Activated CD4-positive, alpha-beta T cell treated with anti-CD3 and anti-CD28 coated beads for 36 hours (primary cell): Measurements from ENCODE around the gene RANGAP1. TPM values are rescaled to one million over a fixed set of nuclear protein-coding genes. Genes with fewer than 3 reads are reported as not detected.
"Not testable (repeated sequence)": the region's sequence is repeated elsewhere in the genome, so short reads cannot be mapped to it uniquely, and the experiment has no call there.

Experiments used
- ATAC-seq: fragments of 200-7000 bp; cut with Tn5 transposase; one replicate; pipeline ENCODE4 v1.10.0; 2021; ENCODE audit warnings: mild to moderate bottlenecking, moderate library complexity
- CTCF ChIA-PET: fragments of 350-600 bp; sonication (Branson Sonifier 250); formaldehyde crosslinking; loops from one replicate; lab custom pipeline; 2021; ENCODE audit warnings: antibody characterized with exemption; lab: Charles Lee
- POLR2A ChIA-PET: fragments of 350-600 bp; sonication (Branson Sonifier 250); formaldehyde crosslinking; loops from one replicate; lab custom pipeline; 2021; ENCODE audit warnings: antibody characterized with exemption, inconsistent platforms; lab: Charles Lee
- DNase-seq: peaks from one replicate; pipeline ENCODE4 v3.0.0-alpha.2; 2020
- H3K27ac Mint-ChIP-seq: one replicate; pipeline ENCODE4 v1.8.0; 2021; ENCODE audit warnings: mixed read lengths
- H3K27me3 Mint-ChIP-seq: one replicate; pipeline ENCODE4 v1.8.0; 2021; ENCODE audit warnings: mixed read lengths
- H3K36me3 Mint-ChIP-seq: one replicate; pipeline ENCODE4 v1.8.0; 2021; ENCODE audit warnings: low read depth, mixed read lengths
- H3K4me1 Mint-ChIP-seq: one replicate; pipeline ENCODE4 v1.8.0; 2021; ENCODE audit warnings: mixed read lengths
- H3K4me3 Mint-ChIP-seq: one replicate; pipeline ENCODE4 v1.8.0; 2021; ENCODE audit warnings: mild to moderate bottlenecking, moderate library complexity, mixed read lengths
- H3K9me3 Mint-ChIP-seq: one replicate; pipeline ENCODE4 v1.8.0; 2021; ENCODE audit warnings: low read depth, mixed read lengths
- intact Hi-C, 2 experiments: fragments of 100-400 bp; cut with DNase I in 1 of 2; cut with micrococcal nuclease in 1 of 2; formaldehyde crosslinking; loops; one replicate each; pipeline versions ENCODE4 v1.14.2 to v1.15.1; 2022 to 2024; cut with DNase I, micrococcal nuclease
- total RNA-seq, 2 experiments: library from RNA; stranded (reverse); gene quantifications; one replicate each; pipeline ENCODE4 v1.2.3, GENCODE V29; 2021

The RANGAP1 gene
- total RNA-seq, 2 experiments from 2014 or later = 140 to 157 TPM

GRCh38 chr22:41300661-41301060, 14.7 kb upstream of the RANGAP1 start:
- intact Hi-C loops = loop anchor here (1.0 to 5.0 kb wide), 9 partner anchors 14 to 349 kb away; partner anchors contain the start of genes RANGAP1 (in 2 of the 2), ACO2 (in 1 of the 2), DESI1 (in 1 of the 2) and PHF5A (in 1 of the 2)
- CTCF ChIA-PET = interaction anchor here (0.7 to 2.0 kb wide), 2 partner anchors 13 to 158 kb away, joined by 3 to 15 read pairs; partner anchors contain the start of gene RANGAP1

DNA sequence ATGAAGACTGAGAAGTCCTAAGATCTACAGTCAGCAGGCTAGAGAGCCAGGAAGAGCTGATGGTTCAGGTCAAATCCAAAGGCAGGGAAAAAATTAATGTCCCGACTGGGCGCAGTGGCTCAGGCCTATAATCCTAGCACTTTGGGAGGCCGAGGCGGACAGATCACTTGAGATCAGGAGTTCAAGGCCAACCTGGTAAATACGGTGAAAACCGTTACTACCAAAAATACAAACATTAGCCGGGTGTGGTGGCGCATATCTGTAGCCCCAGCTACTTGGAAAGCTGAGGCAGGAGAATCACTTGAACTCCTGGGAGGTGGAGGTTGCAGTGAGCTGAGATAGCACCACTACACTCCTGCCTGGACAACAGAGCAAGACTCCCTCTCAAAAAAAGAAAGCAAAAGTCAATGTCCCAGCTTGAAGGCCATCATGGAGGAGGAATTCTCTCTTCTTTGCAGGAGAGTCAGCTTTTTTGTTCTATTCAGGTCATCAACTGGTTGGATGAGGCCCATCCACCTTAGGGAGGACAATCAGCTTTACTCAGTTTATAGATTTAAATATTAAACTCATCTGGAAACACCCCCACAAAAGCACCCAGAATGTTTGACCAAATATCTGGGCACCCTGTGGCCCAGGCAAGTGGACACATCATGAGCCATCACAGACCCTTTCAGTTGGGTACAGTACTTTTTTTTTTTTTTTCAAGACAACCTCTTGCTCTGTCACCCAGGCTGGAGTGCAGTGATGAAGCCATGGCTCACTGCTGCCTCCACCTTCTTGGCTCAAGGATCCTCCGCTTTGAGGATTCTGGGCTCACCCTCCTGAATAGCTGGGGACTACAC, 11.1 kb upstream of the RANGAP1 start:
- ChIA-PET POLR2A (interaction anchor here (0.7 kb wide), 1 partner anchor 284 kb away, joined by 4 read pairs; no protein-coding TSS in a partner anchor), CTCF (interaction anchor here (0.6 kb wide), 1 partner anchor 104 kb away, joined by 3 read pairs; no protein-coding TSS in a partner anchor)
- Mint-ChIP-seq H3K27me3 (no peaks in the 10 kb centered on the region), H3K4me1 (peaks cover 6% of the 10 kb centered on the region), H3K36me3 (no peaks in the 10 kb centered on the region), H3K27ac (no peak overlapping the region), H3K9me3 (no peaks in the 10 kb centered on the region), H3K4me3 (no peak overlapping the region)
- intact Hi-C loops = no loop called here
- no peak for ATAC-seq
- no peak for DNase-seq

More at GRCh38 chr22:41300661-41301060, 14.7 kb upstream of the RANGAP1 start:
- H3K36me3 Mint-ChIP-seq = peaks cover 9% of the 10 kb centered on the region
- H3K4me3 Mint-ChIP-seq = peak overlapping the region; percentile 74
- peak overlapping the region; percentile 76 for H3K27ac Mint-ChIP-seq
- POLR2A ChIA-PET = interaction anchor here (1.0 to 1.3 kb wide), 5 partner anchors 11 to 168 kb away, joined by 3 to 20 read pairs (median 3); partner anchors contain the start of genes ACO2, PHF5A and RANGAP1
- H3K27me3 Mint-ChIP-seq = no peaks in the 10 kb centered on the region
- H3K9me3 Mint-ChIP-seq = no peaks in the 10 kb centered on the region
- peaks cover 28% of the 10 kb centered on the region for H3K4me1 Mint-ChIP-seq
- DNase-seq = no peak
- ATAC-seq = no peak

- H3K27ac Mint-ChIP-seq, DNase-seq, POLR2A ChIA-PET, H3K9me3 Mint-ChIP-seq, H3K27me3 Mint-ChIP-seq, H3K4me1 Mint-ChIP-seq, H3K4me3 Mint-ChIP-seq, ATAC-seq, CTCF ChIA-PET, intact Hi-C loops, H3K36me3 Mint-ChIP-seq: not testable (repeated sequence)
Observed at GRCh38 chr22:41294816-41295215, 8.8 kb upstream of the RANGAP1 start.

DNA sequence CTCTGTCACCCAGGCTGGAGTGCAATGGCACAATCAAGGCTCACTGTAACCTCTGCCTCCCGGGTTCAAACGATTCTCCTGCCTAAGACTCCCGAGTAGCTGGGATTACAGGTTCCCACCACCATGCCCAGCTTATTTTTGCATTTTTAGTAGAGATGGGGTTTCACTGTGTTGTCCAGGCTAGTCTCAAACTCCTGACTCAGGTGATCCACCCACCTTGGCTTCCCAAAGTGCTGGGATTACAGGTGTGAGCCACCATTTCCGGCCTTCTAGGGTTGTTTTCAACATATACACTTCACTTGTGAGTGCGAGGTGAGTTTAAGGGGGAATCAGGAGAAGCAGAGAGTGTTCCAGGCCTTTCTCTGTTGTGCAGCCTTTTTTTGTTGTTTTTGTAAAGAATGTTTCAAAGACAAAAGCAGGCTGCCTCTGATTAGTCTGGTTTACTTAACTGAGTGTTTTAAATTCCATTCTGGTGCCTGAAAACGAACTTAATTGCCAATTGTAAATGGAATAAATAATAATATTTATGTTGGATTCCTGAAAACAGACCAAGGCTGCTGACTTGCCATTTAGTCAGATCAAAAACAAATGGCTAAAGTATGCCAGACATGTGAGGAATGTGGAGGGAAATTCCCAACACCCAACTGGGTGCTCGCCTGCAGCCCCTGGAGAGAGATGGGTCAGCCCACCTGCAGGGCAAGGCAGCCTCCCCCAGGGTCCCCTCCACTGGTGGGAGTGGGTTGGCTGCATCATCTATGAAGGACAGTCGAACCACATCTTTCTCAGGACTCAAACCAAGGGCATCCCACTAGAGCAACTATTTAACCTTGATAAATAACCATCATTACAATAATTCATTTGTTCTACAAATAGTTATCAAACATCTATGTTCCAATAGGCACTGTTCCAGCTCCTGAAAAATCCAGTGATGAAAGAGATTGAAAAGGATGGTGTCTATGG, 4.6 kb upstream of the RANGAP1 start:
- no peaks in the 10 kb centered on the region for H3K9me3 Mint-ChIP-seq
- no peaks in the 10 kb centered on the region for H3K27me3 Mint-ChIP-seq
- intact Hi-C loops = no loop called here
- no peak for DNase-seq
- ChIA-PET CTCF (no interaction called here), POLR2A (no interaction called here)
- H3K36me3 Mint-ChIP-seq = no peaks in the 10 kb centered on the region
- no peak overlapping the region for H3K4me3 Mint-ChIP-seq
- H3K4me1 Mint-ChIP-seq = peaks cover 5% of the 10 kb centered on the region
- no peak overlapping the region for H3K27ac Mint-ChIP-seq
- no peak for ATAC-seq

DNA sequence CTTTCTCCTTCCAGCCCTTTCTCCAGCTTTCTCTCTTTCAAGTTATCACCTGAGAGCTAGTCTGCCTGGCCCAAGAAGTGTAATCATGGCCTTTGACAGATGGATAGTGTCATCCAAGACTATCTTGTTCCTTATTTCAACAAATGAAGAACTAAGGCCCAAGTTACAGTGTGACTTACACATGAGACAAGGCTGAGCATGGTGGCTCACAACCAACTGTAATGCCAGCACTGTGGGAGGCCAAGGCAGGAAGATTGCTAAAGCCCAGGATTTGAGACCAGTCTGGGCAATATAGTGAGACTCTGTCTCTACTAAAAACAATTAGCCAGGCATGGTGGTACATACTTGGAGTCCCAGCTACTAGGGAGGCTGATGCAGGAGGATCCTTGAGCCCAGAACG, 3.7 kb upstream of the RANGAP1 start:
- CTCF ChIA-PET = no interaction called here
- DNase-seq (no peak), ATAC-seq (no peak)
- Mint-ChIP-seq H3K4me3 (no peak overlapping the region), H3K27ac (peak overlapping the region; percentile 38), H3K36me3 (peaks cover 6% of the 10 kb centered on the region), H3K27me3 (no peaks in the 10 kb centered on the region), H3K4me1 (peaks cover 10% of the 10 kb centered on the region), H3K9me3 (no peaks in the 10 kb centered on the region)
- POLR2A ChIA-PET = no interaction called here
- intact Hi-C loops = loop anchor here (5.0 to 10.0 kb wide), 3 partner anchors 253 to 1325 kb away; partner anchors contain the start of genes POLDIP3 (in 1 of the 2) and POLR3H (in 1 of the 2)

- intact Hi-C loops = loop anchor here (5.0 to 10.0 kb wide), 3 partner anchors 254 to 1326 kb away; partner anchors contain the start of genes POLDIP3 (in 1 of the 2) and POLR3H (in 1 of the 2)
- ATAC-seq = no peak
- H3K36me3 Mint-ChIP-seq = peaks cover 13% of the 10 kb centered on the region
- POLR2A ChIA-PET = no interaction called here
- peaks cover 19% of the 10 kb centered on the region for H3K4me1 Mint-ChIP-seq
- H3K4me3 Mint-ChIP-seq = peak overlapping the region; percentile 46
- no peaks in the 10 kb centered on the region for H3K9me3 Mint-ChIP-seq
- DNase-seq = no peak
- no peaks in the 10 kb centered on the region for H3K27me3 Mint-ChIP-seq
- H3K27ac Mint-ChIP-seq = peak overlapping the region; percentile 82
- CTCF ChIA-PET = interaction anchor here (3.3 kb wide), 1 partner anchor 13 kb away, joined by 15 read pairs; the partner anchor contains the start of gene ZC3H7B
Observed at GRCh38 chr22:41288245-41288946, 2.4 kb upstream of the RANGAP1 start.

DNA sequence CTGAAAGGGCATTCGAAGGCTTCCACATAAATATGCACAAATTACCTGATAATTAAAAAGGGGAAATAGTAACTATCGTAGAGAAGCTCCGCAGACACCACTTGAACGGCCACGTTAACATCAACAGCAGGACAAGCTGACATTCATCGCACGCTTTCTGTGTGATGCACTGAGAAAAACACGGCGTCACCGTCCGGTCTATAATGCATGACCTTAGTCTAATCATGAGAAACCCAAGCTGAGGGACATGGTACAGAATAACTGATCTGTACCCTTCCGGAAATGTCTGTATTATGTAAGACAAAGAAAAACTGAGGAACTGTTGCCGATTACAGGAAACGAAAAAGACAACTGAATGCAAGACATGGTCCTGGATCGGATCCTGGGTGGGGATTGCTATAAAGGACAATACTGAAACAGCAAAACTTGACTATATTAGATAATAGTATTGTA, 678 bp upstream of the RANGAP1 start:
- DNase-seq = peak; percentile 73
- H3K9me3 Mint-ChIP-seq = no peaks in the 10 kb centered on the region
- peaks cover 29% of the 10 kb centered on the region for H3K4me1 Mint-ChIP-seq
- CTCF ChIA-PET = interaction anchor here (0.6 to 3.3 kb wide), 7 partner anchors 14 to 804 kb away, joined by 3 to 15 read pairs (median 3); partner anchors contain the start of genes EP300, NDUFA6 and ZC3H7B
- H3K27me3 Mint-ChIP-seq = no peaks in the 10 kb centered on the region
- POLR2A ChIA-PET = interaction anchor here (0.6 to 2.1 kb wide), 14 partner anchors 15 to 364 kb away, joined by 3 to 20 read pairs (median 5); partner anchors contain the start of genes ACO2, DESI1, PHF5A and PMM1
- H3K36me3 Mint-ChIP-seq = peaks cover 24% of the 10 kb centered on the region
- peak overlapping the region; percentile 88 for H3K4me3 Mint-ChIP-seq
- intact Hi-C loops = loop anchor here (1.0 to 10.0 kb wide), 20 partner anchors 14 to 1328 kb away; partner anchors contain the start of genes ACO2 (in 2 of the 2), L3MBTL2 (in 2 of the 2), POLR3H (in 2 of the 2) and RBX1 (in 2 of the 2)
- ATAC-seq = peak; percentile 31
- peak overlapping the region; percentile 97 for H3K27ac Mint-ChIP-seq

DNA sequence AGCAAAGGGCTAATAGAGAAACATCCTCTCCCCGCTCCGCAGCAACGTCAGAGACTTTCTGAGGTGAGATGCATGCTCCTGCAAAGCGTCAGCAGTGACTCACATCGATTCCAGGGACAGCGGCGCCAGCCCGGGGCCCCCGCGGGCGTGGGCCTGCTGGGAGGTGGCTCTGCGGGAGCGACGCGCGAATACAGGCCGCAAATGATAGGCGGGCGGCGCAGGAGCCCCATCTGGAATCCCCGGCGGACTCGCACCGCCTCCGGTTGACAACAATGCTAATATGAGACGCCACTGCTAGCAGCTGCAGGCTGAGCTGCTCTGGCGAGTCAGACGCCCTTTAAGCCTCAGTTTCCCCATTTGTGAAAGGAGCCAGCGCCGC, 557 bp downstream of the RANGAP1 start:
- H3K9me3 Mint-ChIP-seq = no peaks in the 10 kb centered on the region
- no peaks in the 10 kb centered on the region for H3K27me3 Mint-ChIP-seq
- ATAC-seq (peak; percentile 58), DNase-seq (peak; percentile 96)
- peak overlapping the region; percentile 97 for H3K27ac Mint-ChIP-seq
- ChIA-PET CTCF (interaction anchor here (0.6 to 1.9 kb wide), 2 partner anchors 16 to 48 kb away, joined by 4 to 5 read pairs; partner anchors contain the start of gene ZC3H7B), POLR2A (interaction anchor here (0.7 to 2.1 kb wide), 10 partner anchors 9 to 349 kb away, joined by 3 to 20 read pairs (median 6); partner anchors contain the start of genes ACO2, DESI1, PHF5A and TEF)
- H3K4me3 Mint-ChIP-seq = peak overlapping the region; percentile 88
- intact Hi-C loops = loop anchor here (5.0 to 10.0 kb wide), 3 partner anchors 257 to 1329 kb away; partner anchors contain the start of genes POLDIP3 (in 1 of the 2) and POLR3H (in 1 of the 2)
- peaks cover 37% of the 10 kb centered on the region for H3K36me3 Mint-ChIP-seq
- H3K4me1 Mint-ChIP-seq = peaks cover 33% of the 10 kb centered on the region

- H3K4me1 Mint-ChIP-seq = peaks cover 33% of the 10 kb centered on the region
- H3K27ac Mint-ChIP-seq = peak overlapping the region; percentile 94
- H3K27me3 Mint-ChIP-seq = no peaks in the 10 kb centered on the region
- ChIA-PET POLR2A (interaction anchor here (0.8 kb wide), 1 partner anchor 17 kb away, joined by 3 read pairs; the partner anchor contains the start of gene ZC3H7B), CTCF (no interaction called here)
- DNase-seq (no peak), ATAC-seq (no peak)
- H3K9me3 Mint-ChIP-seq = no peaks in the 10 kb centered on the region
- peaks cover 39% of the 10 kb centered on the region for H3K36me3 Mint-ChIP-seq
- intact Hi-C loops = loop anchor here in 1 of 2 experiments (10.0 kb wide), 1 partner anchor 1330 kb away; the partner anchor contains the start of gene POLDIP3
- H3K4me3 Mint-ChIP-seq = peak overlapping the region; percentile 88
Observed at GRCh38 chr22:41284465-41284864, 1.5 kb downstream of the RANGAP1 start.
